HG02943 (cell line): ENCODE results near the gene TMEM164.
A peak's percentile ranks its signal among the peaks of the same experiment; 100 is the strongest.
"Not testable (repeated sequence)": the region's sequence is repeated elsewhere in the genome, so short reads cannot be mapped to it uniquely, and the experiment has no call there.

Experiments used
- ATAC-seq: cut with Tn5 transposase; IDR thresholded peaks from one replicate; pipeline ENCODE4 v1.9.1; 2021; ENCODE audit warnings: mild to moderate bottlenecking, low read depth, moderate library complexity; ENCODE audit not compliant: unreplicated experiment

Gene TMEM164

GRCh38 chrX:110002300-110003166, at the start of gene TMEM164:
Gene TMEM164, plus strand, starts transcription at chrX:110003114. Its CDS starts 661 bp downstream, at chrX:110003775.
- ATAC-seq, result peak; percentile 72

- no peak for ATAC-seq
These were observed 48.6 kb upstream of the TMEM164 start for GRCh38 chrX:109954333-109954732.

GRCh38 chrX:109954955-109955354, 48.0 kb upstream of the TMEM164 start:
- ATAC-seq, result no peak

GRCh38 chrX:109958266-109958665, 44.6 kb upstream of the TMEM164 start:
- no peak for ATAC-seq

GRCh38 chrX:109959356-109959871, 43.5 kb upstream of the TMEM164 start:
- ATAC-seq, result no peak

GRCh38 chrX:109964390-109964789, 38.5 kb upstream of the TMEM164 start:
- no peak for ATAC-seq

GRCh38 chrX:109966246-109966645, 36.7 kb upstream of the TMEM164 start:
- no peak for ATAC-seq

- no peak for ATAC-seq
These were observed 35.8 kb upstream of the TMEM164 start for GRCh38 chrX:109967156-109967555.

- not testable (repeated sequence) for ATAC-seq
These were observed 32.1 kb upstream of the TMEM164 start for GRCh38 chrX:109970841-109971240.

- no peak for ATAC-seq
These were observed 27.8 kb upstream of the TMEM164 start for GRCh38 chrX:109974906-109975655.

GRCh38 chrX:109985210-109985609, 17.7 kb upstream of the TMEM164 start:
- not testable (repeated sequence) for ATAC-seq

- no peak for ATAC-seq
These were observed 15.0 kb upstream of the TMEM164 start for GRCh38 chrX:109987884-109988283.

GRCh38 chrX:109990582-109991276, 12.2 kb upstream of the TMEM164 start:
- ATAC-seq, result no peak

- ATAC-seq, result no peak
These were observed 10.7 kb upstream of the TMEM164 start for GRCh38 chrX:109992203-109992602.

- no peak for ATAC-seq
These were observed 7.8 kb upstream of the TMEM164 start for GRCh38 chrX:109995155-109995554.

GRCh38 chrX:109997786-109998452, 5.0 kb upstream of the TMEM164 start:
- ATAC-seq, result no peak

GRCh38 chrX:110000000-110000399, 2.9 kb upstream of the TMEM164 start:
- no peak for ATAC-seq

- no peak for ATAC-seq
These were observed 1.8 kb upstream of the TMEM164 start for GRCh38 chrX:110000847-110001713.

GRCh38 chrX:110001740-110002299, 1.1 kb upstream of the TMEM164 start:
- ATAC-seq, result no peak
